ENCODE measurements around the gene STK11. TPM values are rescaled to one million over a fixed set of nuclear protein-coding genes. Genes with fewer than 3 reads are reported as not detected.
"Not testable (repeated sequence)": the region's sequence is repeated elsewhere in the genome, so short reads cannot be mapped to it uniquely, and the experiment has no call there.

STK11 gene
- total RNA-seq, 1 donor from 2014 or later: 61.6 TPM

DNA sequence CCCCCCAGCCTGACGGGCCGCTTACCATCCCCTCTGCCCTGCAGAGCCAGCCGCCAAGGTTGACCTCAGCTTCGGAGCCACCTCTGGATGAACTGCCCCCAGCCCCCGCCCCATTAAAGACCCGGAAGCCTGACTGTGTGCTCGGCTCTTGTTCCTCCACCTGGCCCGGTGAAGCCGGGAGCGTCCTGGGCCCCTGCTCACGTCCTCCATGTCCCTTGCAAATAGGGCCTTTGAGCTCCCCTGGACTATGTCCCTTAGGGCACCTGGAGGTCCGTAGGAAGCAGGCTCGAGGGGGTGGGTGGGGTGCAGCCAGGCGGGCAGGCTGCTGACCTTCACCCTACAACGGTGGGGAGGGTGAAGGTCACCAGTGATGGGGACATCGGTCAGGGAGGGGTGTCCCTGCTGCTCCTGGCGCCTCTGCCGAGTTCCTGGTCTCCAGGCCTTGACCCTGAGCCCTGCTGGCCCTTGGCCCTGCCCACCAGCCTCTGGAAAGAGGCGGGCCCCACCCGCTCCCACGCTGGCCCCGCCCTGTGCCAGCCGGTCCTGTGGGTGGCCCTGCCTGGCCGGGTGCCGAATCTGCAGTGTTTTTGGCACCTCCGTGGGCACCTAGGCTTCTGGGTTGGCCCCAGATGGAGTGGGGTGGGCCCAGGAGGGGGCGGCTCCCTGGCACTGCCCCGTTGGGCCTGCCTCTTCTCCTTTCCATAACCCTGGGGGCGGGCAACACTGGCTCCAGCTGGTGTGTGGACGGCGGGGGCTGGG lies 39.3 kb downstream of the STK11 start:
- peak overlapping the region; percentile 98 for H3K4me2 ChIP-seq (ENCODE audit: low read length)
- no peak overlapping the region for H3K27ac ChIP-seq (ENCODE audit: low read depth, low read length)
- no peak for DNase-seq (ENCODE audit: low read depth)
- TF ChIP-seq, protein P1, sequence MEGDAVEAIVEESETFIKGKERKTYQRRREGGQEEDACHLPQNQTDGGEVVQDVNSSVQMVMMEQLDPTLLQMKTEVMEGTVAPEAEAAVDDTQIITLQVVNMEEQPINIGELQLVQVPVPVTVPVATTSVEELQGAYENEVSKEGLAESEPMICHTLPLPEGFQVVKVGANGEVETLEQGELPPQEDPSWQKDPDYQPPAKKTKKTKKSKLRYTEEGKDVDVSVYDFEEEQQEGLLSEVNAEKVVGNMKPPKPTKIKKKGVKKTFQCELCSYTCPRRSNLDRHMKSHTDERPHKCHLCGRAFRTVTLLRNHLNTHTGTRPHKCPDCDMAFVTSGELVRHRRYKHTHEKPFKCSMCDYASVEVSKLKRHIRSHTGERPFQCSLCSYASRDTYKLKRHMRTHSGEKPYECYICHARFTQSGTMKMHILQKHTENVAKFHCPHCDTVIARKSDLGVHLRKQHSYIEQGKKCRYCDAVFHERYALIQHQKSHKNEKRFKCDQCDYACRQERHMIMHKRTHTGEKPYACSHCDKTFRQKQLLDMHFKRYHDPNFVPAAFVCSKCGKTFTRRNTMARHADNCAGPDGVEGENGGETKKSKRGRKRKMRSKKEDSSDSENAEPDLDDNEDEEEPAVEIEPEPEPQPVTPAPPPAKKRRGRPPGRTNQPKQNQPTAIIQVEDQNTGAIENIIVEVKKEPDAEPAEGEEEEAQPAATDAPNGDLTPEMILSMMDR (IDR thresholded peaks at IDR 0.05; ENCODE audit: insufficient read depth, low read depth, low read length): no peak
- no peak for TF ChIP-seq EZH2 (IDR thresholded peaks at IDR 0.05; ENCODE audit: insufficient read depth, low read length)
- Mint-ChIP-seq H3K9me3 (ENCODE audit: unreplicated experiment) (no peaks in the 10 kb centered on the region), H3K27ac (ENCODE audit: unreplicated experiment) (no peak overlapping the region), H3K27me3 (ENCODE audit: low read depth, unreplicated experiment) (no peaks in the 10 kb centered on the region), H3K4me3 (ENCODE audit: unreplicated experiment) (no peak overlapping the region), H3K4me1 (ENCODE audit: low read depth, unreplicated experiment) (peaks cover 4% of the 10 kb centered on the region), H3K36me3 (ENCODE audit: low read depth, unreplicated experiment) (no peaks in the 10 kb centered on the region)
- H4K20me1 ChIP-seq (ENCODE audit: insufficient read depth, low read length): peaks cover 27% of the 10 kb centered on the region
- H3K4me1 ChIP-seq (ENCODE audit: insufficient read depth, low read length): peaks cover 42% of the 10 kb centered on the region
- H3K27me3 ChIP-seq (ENCODE audit: insufficient read depth, low read length): no peaks in the 10 kb centered on the region
- peaks cover 42% of the 10 kb centered on the region for H3K79me2 ChIP-seq (ENCODE audit: insufficient read depth, low read length)
- H3K9ac ChIP-seq (ENCODE audit: low read length): peak overlapping the region; percentile 49
- no peak overlapping the region for H3K4me3 ChIP-seq (ENCODE audit: insufficient read depth, low read depth, low read length)
- FAIRE-seq: no peak
- no peak overlapping the region for H2AFZ ChIP-seq (ENCODE audit: low read depth, low read length)
- H3K36me3 ChIP-seq (ENCODE audit: insufficient read depth, low read length): no peaks in the 10 kb centered on the region
- H3K9me3 ChIP-seq (ENCODE audit: insufficient read depth, low read depth, low read length): no peaks in the 10 kb centered on the region

DNA sequence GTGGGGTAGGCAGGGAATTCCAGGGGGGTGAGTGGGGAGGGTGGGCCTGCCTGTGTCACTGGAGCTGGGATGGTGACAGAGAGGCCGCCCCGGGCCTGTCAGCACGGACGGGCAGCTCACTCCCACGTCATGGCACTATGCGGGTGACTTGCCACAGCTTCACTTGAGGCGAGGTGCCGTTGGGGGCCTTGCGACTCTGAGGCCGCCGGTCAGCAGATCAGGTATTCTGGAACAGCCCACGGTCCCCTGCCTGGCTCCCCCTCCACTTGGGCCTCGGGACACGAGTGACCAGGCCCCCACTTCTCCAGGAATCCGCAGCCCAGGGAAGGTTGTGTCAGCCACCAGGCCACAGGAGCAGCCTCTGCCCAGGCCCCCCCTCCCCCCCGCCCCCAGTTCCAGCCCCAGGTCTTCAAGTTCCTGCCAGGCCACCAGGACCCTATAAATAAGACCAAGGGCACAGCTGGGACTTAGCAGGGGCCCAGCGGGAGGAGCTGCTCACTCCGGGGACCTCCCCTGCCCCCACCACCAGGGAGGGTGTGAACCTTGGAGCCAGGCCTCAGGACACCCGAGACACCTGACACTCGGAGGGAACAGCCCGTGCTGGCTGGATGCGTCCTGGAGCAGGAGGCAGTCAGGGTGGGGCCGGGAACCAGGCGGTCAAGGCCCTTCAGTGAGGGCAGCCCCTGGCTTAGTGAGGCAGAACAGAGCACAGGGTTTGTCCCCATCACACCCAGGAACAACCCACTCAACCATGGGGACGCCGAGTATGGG lies 40.1 kb downstream of the STK11 start:
- no peak overlapping the region for H3K27ac ChIP-seq (ENCODE audit: low read depth, low read length)

DNA sequence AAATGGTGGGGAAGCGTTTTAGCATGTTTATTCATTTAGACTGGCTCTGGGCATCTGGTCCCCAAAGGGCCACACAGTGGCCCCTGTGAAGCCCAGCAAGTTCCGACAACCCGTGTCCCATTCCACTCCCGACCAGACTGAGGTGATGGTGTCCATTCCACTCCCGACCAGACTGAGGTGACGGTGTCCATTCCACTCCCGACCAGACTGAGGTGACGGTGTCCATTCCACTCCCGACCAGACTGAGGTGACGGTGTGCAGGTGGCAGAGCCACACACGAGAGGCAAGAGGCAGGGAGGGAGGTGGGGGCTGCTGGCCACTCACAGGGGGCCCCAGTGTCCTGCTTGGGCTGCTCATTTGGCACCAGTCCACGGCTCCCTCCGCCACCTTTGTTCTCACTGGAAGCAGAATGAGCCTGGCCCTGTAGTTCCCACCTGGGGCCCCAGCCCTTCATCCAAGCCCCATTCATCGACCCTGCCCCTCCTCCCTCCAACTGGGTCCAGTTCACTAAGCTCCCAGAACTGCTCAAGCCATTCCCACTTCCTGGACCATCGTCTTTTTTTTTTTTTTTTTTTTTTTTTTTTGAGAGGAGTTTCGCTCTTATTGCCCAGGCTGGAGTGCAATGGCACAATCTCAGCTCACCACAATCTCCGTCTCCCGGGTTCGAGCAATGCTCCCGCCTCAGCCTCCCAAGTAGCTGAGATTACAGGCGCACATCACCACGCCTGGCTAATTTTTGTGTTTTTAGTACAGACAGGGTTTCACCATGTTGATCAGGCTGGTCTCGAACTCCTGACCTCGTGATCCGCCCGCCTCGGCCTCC lies 40.9 kb downstream of the STK11 start:
- not testable (repeated sequence) for H3K27ac ChIP-seq (ENCODE audit: low read depth, low read length); DNase-seq (ENCODE audit: low read depth); H3K9me3 Mint-ChIP-seq (ENCODE audit: unreplicated experiment); FAIRE-seq; H3K36me3 Mint-ChIP-seq (ENCODE audit: low read depth, unreplicated experiment); H3K4me3 ChIP-seq (ENCODE audit: insufficient read depth, low read depth, low read length); H3K9me3 ChIP-seq (ENCODE audit: insufficient read depth, low read depth, low read length); H3K9ac ChIP-seq (ENCODE audit: low read length); H3K27me3 ChIP-seq (ENCODE audit: insufficient read depth, low read length); H3K4me2 ChIP-seq (ENCODE audit: low read length); H3K36me3 ChIP-seq (ENCODE audit: insufficient read depth, low read length); H3K27me3 Mint-ChIP-seq (ENCODE audit: low read depth, unreplicated experiment); H2AFZ ChIP-seq (ENCODE audit: low read depth, low read length); H3K4me1 Mint-ChIP-seq (ENCODE audit: low read depth, unreplicated experiment)
- Histone ChIP-seq H3K4me1 (ENCODE audit: insufficient read depth, low read length) (peaks cover 33% of the 10 kb centered on the region), H4K20me1 (ENCODE audit: insufficient read depth, low read length) (peaks cover 34% of the 10 kb centered on the region), H3K79me2 (ENCODE audit: insufficient read depth, low read length) (peaks cover 58% of the 10 kb centered on the region)
- peak overlapping the region; percentile 53 for H3K27ac Mint-ChIP-seq (ENCODE audit: unreplicated experiment)
- peak overlapping the region; percentile 50 for H3K4me3 Mint-ChIP-seq (ENCODE audit: unreplicated experiment)

More for the DNA sequence above, 40.1 kb downstream of the STK11 start:
- Histone ChIP-seq H3K36me3 (ENCODE audit: insufficient read depth, low read length) (no peaks in the 10 kb centered on the region), H3K9ac (ENCODE audit: low read length) (no peak overlapping the region), H3K4me2 (ENCODE audit: low read length) (no peak overlapping the region), H2AFZ (ENCODE audit: low read depth, low read length) (no peak overlapping the region), H3K27me3 (ENCODE audit: insufficient read depth, low read length) (no peaks in the 10 kb centered on the region), H4K20me1 (ENCODE audit: insufficient read depth, low read length) (peaks cover 27% of the 10 kb centered on the region), H3K4me1 (ENCODE audit: insufficient read depth, low read length) (peaks cover 40% of the 10 kb centered on the region), H3K79me2 (ENCODE audit: insufficient read depth, low read length) (peaks cover 50% of the 10 kb centered on the region), H3K4me3 (ENCODE audit: insufficient read depth, low read depth, low read length) (no peak overlapping the region), H3K9me3 (ENCODE audit: insufficient read depth, low read depth, low read length) (no peaks in the 10 kb centered on the region)
- H3K4me1 Mint-ChIP-seq (ENCODE audit: low read depth, unreplicated experiment): peaks cover 4% of the 10 kb centered on the region
- no peaks in the 10 kb centered on the region for H3K9me3 Mint-ChIP-seq (ENCODE audit: unreplicated experiment)
- no peak overlapping the region for H3K27ac Mint-ChIP-seq (ENCODE audit: unreplicated experiment)
- DNase-seq (ENCODE audit: low read depth) (no peak), FAIRE-seq (no peak)
- H3K27me3 Mint-ChIP-seq (ENCODE audit: low read depth, unreplicated experiment): no peaks in the 10 kb centered on the region
- H3K36me3 Mint-ChIP-seq (ENCODE audit: low read depth, unreplicated experiment): no peaks in the 10 kb centered on the region
- TF ChIP-seq, protein P1 (IDR thresholded peaks at IDR 0.05; ENCODE audit: insufficient read depth, low read depth, low read length): no peak
- TF ChIP-seq EZH2 (IDR thresholded peaks at IDR 0.05; ENCODE audit: insufficient read depth, low read length): no peak
- H3K4me3 Mint-ChIP-seq (ENCODE audit: unreplicated experiment): no peak overlapping the region
